ENCODE measurements around the gene LCK.
"Not testable (repeated sequence)": the region's sequence is repeated elsewhere in the genome, so short reads cannot be mapped to it uniquely, and the experiment has no call there.

The LCK gene

DNA sequence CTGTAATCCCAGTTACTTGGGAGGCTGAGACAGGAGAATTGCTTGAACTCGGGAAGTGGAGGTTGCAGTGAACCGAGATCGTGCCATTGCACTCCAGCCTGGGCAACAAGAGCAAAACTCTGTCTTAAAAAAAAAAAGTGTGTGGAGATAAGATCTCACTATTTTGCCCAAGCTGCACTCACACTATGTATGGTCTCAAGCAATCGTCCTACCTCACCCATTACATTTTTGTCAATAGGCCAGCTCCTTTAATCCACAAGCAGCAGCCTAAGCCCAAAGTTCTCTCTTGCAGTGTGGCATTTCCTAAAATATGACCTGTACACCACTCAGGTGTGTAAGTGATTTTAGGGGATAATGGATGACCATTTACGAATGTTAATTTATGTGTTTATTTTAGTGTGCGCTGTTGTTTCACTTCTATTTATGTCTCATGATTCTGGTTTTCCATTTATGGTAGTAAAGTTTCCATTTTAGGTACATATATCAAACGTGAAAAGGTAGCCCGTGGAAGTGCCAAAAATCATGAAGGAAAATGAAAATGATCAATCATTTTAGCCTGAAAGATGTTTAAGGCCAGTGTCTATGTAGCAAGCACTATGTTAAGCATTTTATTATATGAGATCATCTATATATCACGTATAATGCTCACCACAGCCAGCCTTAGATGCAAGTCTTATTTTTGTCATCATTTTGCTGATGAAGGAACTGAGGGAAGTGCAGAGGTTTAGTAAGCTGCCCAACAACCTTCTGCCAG, 5.6 kb downstream of the LCK start:
- Histone ChIP-seq H2AFZ (ENCODE audit: low read length) (no peak overlapping the region), H3K79me2 (ENCODE audit: insufficient read depth, low read length) (no peaks in the 10 kb centered on the region), H3K9me2 (ENCODE audit: low read depth, low read length) (no peaks in the 10 kb centered on the region), H3K4me2 (ENCODE audit: low read length) (peak overlapping the region; percentile 51), H3K9me3 (ENCODE audit: low read length) (no peaks in the 10 kb centered on the region), H3K27me3 (ENCODE audit: insufficient read depth, low read length) (no peaks in the 10 kb centered on the region), H3K36me3 (ENCODE audit: insufficient read depth, low read length) (no peaks in the 10 kb centered on the region), H3K27ac (ENCODE audit: low read depth, low read length, poor library complexity, severe bottlenecking) (peak overlapping the region; percentile 100), H3K9ac (ENCODE audit: low read length) (peak overlapping the region; percentile 28), H4K20me1 (ENCODE audit: insufficient read depth, low read length) (no peaks in the 10 kb centered on the region), H3K4me3 (ENCODE audit: low read depth, low read length, poor library complexity, severe bottlenecking) (peak overlapping the region; percentile 3), H3F3A (ENCODE audit: insufficient read depth, low read length) (0 out of 2 replicates have a peak, but pooled peaks cover 3% of the 10 kb centered on the region), H3K4me1 (ENCODE audit: insufficient read depth, low read length, severe bottlenecking) (peaks cover 72% of the 10 kb centered on the region)
- no peak for TF ChIP-seq EZH2 (IDR thresholded peaks at IDR 0.05; ENCODE audit: borderline replicate concordance, low read length)
- TF ChIP-seq, protein P1, sequence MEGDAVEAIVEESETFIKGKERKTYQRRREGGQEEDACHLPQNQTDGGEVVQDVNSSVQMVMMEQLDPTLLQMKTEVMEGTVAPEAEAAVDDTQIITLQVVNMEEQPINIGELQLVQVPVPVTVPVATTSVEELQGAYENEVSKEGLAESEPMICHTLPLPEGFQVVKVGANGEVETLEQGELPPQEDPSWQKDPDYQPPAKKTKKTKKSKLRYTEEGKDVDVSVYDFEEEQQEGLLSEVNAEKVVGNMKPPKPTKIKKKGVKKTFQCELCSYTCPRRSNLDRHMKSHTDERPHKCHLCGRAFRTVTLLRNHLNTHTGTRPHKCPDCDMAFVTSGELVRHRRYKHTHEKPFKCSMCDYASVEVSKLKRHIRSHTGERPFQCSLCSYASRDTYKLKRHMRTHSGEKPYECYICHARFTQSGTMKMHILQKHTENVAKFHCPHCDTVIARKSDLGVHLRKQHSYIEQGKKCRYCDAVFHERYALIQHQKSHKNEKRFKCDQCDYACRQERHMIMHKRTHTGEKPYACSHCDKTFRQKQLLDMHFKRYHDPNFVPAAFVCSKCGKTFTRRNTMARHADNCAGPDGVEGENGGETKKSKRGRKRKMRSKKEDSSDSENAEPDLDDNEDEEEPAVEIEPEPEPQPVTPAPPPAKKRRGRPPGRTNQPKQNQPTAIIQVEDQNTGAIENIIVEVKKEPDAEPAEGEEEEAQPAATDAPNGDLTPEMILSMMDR (IDR thresholded peaks at IDR 0.05; ENCODE audit: low read length): no peak

DNA sequence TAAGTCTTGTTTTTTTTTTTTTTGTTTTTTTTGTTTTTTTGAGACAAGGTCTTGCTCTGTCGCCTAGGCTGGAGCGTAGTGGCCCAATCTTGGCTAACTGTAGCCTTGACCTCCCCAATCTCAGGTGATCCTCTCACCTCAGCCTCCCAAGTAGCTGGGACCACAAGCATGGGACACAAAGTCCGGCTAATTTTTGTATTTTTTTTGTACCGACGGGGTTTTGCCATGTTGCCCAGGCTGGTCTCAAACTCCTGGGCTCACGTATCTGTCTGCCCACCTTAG, 6.1 kb downstream of the LCK start:
- H3K4me1 ChIP-seq (ENCODE audit: insufficient read depth, low read length, severe bottlenecking): peaks cover 67% of the 10 kb centered on the region
- H4K20me1 ChIP-seq (ENCODE audit: insufficient read depth, low read length): no peaks in the 10 kb centered on the region
- no peaks in the 10 kb centered on the region for H3K27me3 ChIP-seq (ENCODE audit: insufficient read depth, low read length)
- H3K27ac ChIP-seq (ENCODE audit: low read depth, low read length, poor library complexity, severe bottlenecking): peak overlapping the region; percentile 100
- H3K36me3 ChIP-seq (ENCODE audit: insufficient read depth, low read length): no peaks in the 10 kb centered on the region
- no peak overlapping the region for H2AFZ ChIP-seq (ENCODE audit: low read length)
- H3K79me2 ChIP-seq (ENCODE audit: insufficient read depth, low read length): no peaks in the 10 kb centered on the region
- TF ChIP-seq, protein P1 (IDR thresholded peaks at IDR 0.05; ENCODE audit: low read length): no peak
- TF ChIP-seq EZH2 (IDR thresholded peaks at IDR 0.05; ENCODE audit: borderline replicate concordance, low read length): no peak
- H3K4me3 ChIP-seq (ENCODE audit: low read depth, low read length, poor library complexity, severe bottlenecking): no peak overlapping the region
- H3F3A ChIP-seq (ENCODE audit: insufficient read depth, low read length): 0 out of 2 replicates have a peak, but pooled peaks cover 3% of the 10 kb centered on the region
- H3K4me2 ChIP-seq (ENCODE audit: low read length): peak overlapping the region; percentile 51
- H3K9me2 ChIP-seq (ENCODE audit: low read depth, low read length): no peaks in the 10 kb centered on the region
- no peaks in the 10 kb centered on the region for H3K9me3 ChIP-seq (ENCODE audit: low read length)
- peak overlapping the region; percentile 28 for H3K9ac ChIP-seq (ENCODE audit: low read length)

DNA sequence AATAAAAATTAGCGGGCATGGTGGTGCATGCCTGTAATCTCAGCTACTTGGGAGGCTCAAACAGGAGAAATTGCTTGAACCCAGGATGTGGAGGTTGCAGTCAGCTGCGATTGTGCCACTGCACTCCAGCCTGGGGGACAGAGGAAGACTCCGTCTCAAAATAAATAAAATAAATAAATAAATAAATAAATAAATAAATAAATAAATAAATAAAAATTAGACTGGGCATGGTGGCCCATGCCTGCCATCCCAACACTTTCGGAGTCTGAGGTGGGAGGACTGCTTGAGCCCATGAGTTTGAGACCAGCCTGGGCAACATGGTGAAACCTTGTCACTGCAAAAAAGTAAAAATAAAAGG, 12.2 kb downstream of the LCK start:
- peak overlapping the region; percentile 2; the same call in 1 of the 2 replicates for H3K9ac ChIP-seq (ENCODE audit: low read length)
- H3K4me3 ChIP-seq (ENCODE audit: low read depth, low read length, poor library complexity, severe bottlenecking); H3K79me2 ChIP-seq (ENCODE audit: insufficient read depth, low read length); H3K27me3 ChIP-seq (ENCODE audit: insufficient read depth, low read length); H3K9me3 ChIP-seq (ENCODE audit: low read length); H2AFZ ChIP-seq (ENCODE audit: low read length); H4K20me1 ChIP-seq (ENCODE audit: insufficient read depth, low read length); H3F3A ChIP-seq (ENCODE audit: insufficient read depth, low read length); H3K9me2 ChIP-seq (ENCODE audit: low read depth, low read length); H3K36me3 ChIP-seq (ENCODE audit: insufficient read depth, low read length): not testable (repeated sequence)
- H3K4me1 ChIP-seq (ENCODE audit: insufficient read depth, low read length, severe bottlenecking): peaks cover 51% of the 10 kb centered on the region
- H3K27ac ChIP-seq (ENCODE audit: low read depth, low read length, poor library complexity, severe bottlenecking): peak overlapping the region; percentile 96
- peak overlapping the region; percentile 49; the same call in 1 of the 2 replicates for H3K4me2 ChIP-seq (ENCODE audit: low read length)

DNA sequence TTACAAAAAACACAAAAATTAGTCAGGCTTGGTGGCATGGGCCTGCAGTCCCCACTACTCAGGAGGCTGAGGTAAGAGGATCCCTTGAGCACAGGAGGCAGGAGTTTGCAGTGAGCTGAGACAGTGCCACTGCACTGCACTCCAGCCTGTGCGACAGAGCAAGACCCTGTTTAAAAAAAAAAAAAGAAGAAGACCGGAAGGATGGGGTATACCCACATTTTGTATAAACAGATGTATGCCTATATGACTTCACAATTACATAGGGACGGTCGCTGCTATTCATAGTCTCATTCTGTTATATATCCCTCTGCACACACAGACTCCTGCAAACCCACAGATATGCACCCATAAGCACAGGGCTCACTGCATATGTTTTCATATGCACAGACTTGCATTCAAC, 12.7 kb downstream of the LCK start:
- H3K9me2 ChIP-seq (ENCODE audit: low read depth, low read length): no peaks in the 10 kb centered on the region
- no peaks in the 10 kb centered on the region for H4K20me1 ChIP-seq (ENCODE audit: insufficient read depth, low read length)
- H3K4me3 ChIP-seq (ENCODE audit: low read depth, low read length, poor library complexity, severe bottlenecking): no peak overlapping the region
- no peaks in the 10 kb centered on the region for H3K9me3 ChIP-seq (ENCODE audit: low read length)
- peaks cover 45% of the 10 kb centered on the region for H3K4me1 ChIP-seq (ENCODE audit: insufficient read depth, low read length, severe bottlenecking)
- H3K36me3 ChIP-seq (ENCODE audit: insufficient read depth, low read length): no peaks in the 10 kb centered on the region
- H3K9ac ChIP-seq (ENCODE audit: low read length): peak overlapping the region; percentile 47; the same call in 1 of the 2 replicates
- peaks cover 4% of the 10 kb centered on the region for H3F3A ChIP-seq (ENCODE audit: insufficient read depth, low read length)
- H3K79me2 ChIP-seq (ENCODE audit: insufficient read depth, low read length): no peaks in the 10 kb centered on the region
- no peak for TF ChIP-seq EZH2 (IDR thresholded peaks at IDR 0.05; ENCODE audit: borderline replicate concordance, low read length)
- TF ChIP-seq, protein P1 (IDR thresholded peaks at IDR 0.05; ENCODE audit: low read length): no peak
- no peak overlapping the region for H2AFZ ChIP-seq (ENCODE audit: low read length)
- peak overlapping the region; percentile 49 for H3K4me2 ChIP-seq (ENCODE audit: low read length)
- H3K27me3 ChIP-seq (ENCODE audit: insufficient read depth, low read length): no peaks in the 10 kb centered on the region
- H3K27ac ChIP-seq (ENCODE audit: low read depth, low read length, poor library complexity, severe bottlenecking): peak overlapping the region; percentile 96

Measured in OCI-LY1 (cell line).